Measurements from ENCODE around the gene CATSPERD. TPM values are rescaled to one million over a fixed set of nuclear protein-coding genes. Genes with fewer than 3 reads are reported as not detected.

The CATSPERD gene
- total RNA-seq, 2 donors from 2014 or later, result not detected

DNA sequence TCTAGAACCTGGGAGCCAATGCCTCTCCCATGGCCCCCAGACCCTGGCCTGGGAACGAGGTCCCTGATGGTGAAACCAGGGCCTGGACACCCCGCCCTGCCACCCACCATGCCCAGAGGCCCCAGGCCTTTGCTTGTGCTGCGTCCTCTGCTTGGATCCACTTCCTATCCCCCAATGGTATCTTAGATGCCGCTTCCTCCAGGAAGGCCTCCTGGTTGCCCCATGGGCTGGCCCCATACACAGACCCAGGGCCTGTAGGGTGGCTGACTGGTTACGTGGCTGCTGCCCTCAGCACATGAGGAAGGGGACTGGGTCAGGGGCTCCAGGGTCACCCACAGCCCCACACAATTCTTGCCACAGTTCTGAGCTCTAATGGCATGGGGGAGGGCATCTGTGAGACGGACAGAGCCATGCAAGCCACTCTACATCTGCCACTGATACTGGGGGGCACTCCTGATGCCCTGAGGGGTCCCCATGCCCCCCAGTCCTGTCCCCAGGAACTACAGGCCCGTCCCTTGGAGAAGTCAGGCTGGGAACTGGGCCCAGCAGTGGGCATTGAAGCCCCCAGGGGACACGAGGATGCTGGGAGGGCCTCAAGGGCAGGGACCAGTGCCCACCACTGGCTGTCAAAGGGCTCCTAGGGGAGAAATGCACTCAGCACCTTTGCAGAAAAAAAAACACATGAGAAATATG is 25.3 kb upstream of the CATSPERD start:
- no peaks in the 10 kb centered on the region for H3K27me3 ChIP-seq
- intact Hi-C loops (cut with DNase I), result no loop called here
- DNase-seq, result no peak
- peaks cover 11% of the 10 kb centered on the region for H3K4me1 ChIP-seq
- TF ChIP-seq, protein P1, sequence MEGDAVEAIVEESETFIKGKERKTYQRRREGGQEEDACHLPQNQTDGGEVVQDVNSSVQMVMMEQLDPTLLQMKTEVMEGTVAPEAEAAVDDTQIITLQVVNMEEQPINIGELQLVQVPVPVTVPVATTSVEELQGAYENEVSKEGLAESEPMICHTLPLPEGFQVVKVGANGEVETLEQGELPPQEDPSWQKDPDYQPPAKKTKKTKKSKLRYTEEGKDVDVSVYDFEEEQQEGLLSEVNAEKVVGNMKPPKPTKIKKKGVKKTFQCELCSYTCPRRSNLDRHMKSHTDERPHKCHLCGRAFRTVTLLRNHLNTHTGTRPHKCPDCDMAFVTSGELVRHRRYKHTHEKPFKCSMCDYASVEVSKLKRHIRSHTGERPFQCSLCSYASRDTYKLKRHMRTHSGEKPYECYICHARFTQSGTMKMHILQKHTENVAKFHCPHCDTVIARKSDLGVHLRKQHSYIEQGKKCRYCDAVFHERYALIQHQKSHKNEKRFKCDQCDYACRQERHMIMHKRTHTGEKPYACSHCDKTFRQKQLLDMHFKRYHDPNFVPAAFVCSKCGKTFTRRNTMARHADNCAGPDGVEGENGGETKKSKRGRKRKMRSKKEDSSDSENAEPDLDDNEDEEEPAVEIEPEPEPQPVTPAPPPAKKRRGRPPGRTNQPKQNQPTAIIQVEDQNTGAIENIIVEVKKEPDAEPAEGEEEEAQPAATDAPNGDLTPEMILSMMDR (IDR thresholded peaks at IDR 0.05), result no peak
- no peak overlapping the region for H3K9ac ChIP-seq (ENCODE audit: low read depth in 2 of 2, low read length in 2 of 2)
- peaks cover 18% of the 10 kb centered on the region for H3K36me3 ChIP-seq
- H3K27ac ChIP-seq, result no peak overlapping the region
- H3K4me3 ChIP-seq, result no peak overlapping the region
- H3K9me3 ChIP-seq, result no peaks in the 10 kb centered on the region

- H3K9ac ChIP-seq (ENCODE audit: low read depth in 2 of 2, low read length in 2 of 2), result no peak overlapping the region
- no peaks in the 10 kb centered on the region for H3K9me3 ChIP-seq
- peaks cover 18% of the 10 kb centered on the region for H3K36me3 ChIP-seq
- H3K4me3 ChIP-seq, result no peak overlapping the region
- peaks cover 11% of the 10 kb centered on the region for H3K4me1 ChIP-seq
- intact Hi-C loops (cut with DNase I), result no loop called here
- H3K27ac ChIP-seq, result no peak overlapping the region
- H3K27me3 ChIP-seq, result no peaks in the 10 kb centered on the region
- no peak for DNase-seq
- TF ChIP-seq, protein P1 (IDR thresholded peaks at IDR 0.05), result no peak
These were observed 24.7 kb upstream of the CATSPERD start for GRCh38 chr19:5695649-5696195.

- peaks cover 18% of the 10 kb centered on the region for H3K36me3 ChIP-seq
- no peak overlapping the region for H3K4me3 ChIP-seq
- intact Hi-C loops (cut with DNase I), result no loop called here
- no peak overlapping the region for H3K9ac ChIP-seq (ENCODE audit: low read depth in 2 of 2, low read length in 2 of 2)
- no peak overlapping the region for H3K27ac ChIP-seq
- no peaks in the 10 kb centered on the region for H3K27me3 ChIP-seq
- TF ChIP-seq, protein P1 (IDR thresholded peaks at IDR 0.05), result no peak
- H3K9me3 ChIP-seq, result no peaks in the 10 kb centered on the region
- no peak for DNase-seq
- H3K4me1 ChIP-seq, result peaks cover 11% of the 10 kb centered on the region
These were observed 24.0 kb upstream of the CATSPERD start for GRCh38 chr19:5696196-5697021.

DNA sequence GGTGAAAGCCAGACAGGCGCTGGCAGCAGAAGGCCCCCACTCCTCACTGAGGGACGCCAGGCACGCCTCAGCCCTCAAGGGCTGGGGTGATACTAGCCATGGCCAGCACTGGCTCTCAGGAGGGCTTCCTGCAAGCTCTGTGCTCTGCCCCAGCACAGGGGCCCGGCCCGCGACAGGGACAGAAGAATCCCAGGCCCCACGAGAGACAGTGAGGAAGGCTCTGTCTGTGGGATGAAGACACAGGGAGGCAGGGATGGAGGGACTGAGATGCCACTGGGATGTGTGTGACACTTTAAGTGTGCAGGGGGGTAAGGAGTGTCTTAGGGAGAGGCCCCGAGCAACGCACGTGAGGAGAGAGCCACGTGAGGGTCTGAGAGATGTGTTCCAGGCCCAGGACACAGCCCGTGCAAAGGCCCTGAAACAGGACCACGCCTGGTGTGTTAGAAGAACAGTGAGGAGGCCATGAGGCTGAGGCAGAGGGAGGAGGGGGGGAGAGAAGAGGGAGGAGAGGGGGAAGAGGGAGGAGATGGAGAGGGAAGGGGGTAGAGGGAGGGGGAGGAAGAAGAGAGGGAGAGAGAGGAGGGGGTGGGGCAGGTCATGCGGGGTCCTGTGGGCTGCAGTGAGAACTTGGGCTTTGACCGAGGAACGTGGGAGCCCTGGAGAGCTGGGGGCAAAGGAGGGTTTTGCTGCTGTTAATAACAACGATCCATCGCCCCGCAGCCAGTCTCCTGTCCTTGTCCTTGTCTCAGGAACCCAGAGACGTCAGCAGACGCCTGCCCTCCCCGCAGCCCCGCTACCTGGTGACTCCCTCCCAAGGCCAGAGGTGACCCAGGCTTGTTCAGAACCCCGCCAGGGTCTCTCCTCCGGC is 23.2 kb upstream of the CATSPERD start:
- H3K4me3 ChIP-seq, result no peak overlapping the region
- H3K4me1 ChIP-seq, result peaks cover 3% of the 10 kb centered on the region
- no peak for DNase-seq
- TF ChIP-seq, protein P1 (IDR thresholded peaks at IDR 0.05), result no peak
- intact Hi-C loops (cut with DNase I), result no loop called here
- H3K36me3 ChIP-seq, result peaks cover 18% of the 10 kb centered on the region
- H3K27ac ChIP-seq, result no peak overlapping the region
- no peak overlapping the region for H3K9ac ChIP-seq (ENCODE audit: low read depth in 2 of 2, low read length in 2 of 2)
- no peaks in the 10 kb centered on the region for H3K27me3 ChIP-seq
- no peaks in the 10 kb centered on the region for H3K9me3 ChIP-seq

Data from colonic mucosa (tissue), 4 donors.